SK-N-SH (cell line): ENCODE measurements around the gene MAPK1. TPM values are rescaled to one million over a fixed set of nuclear protein-coding genes. Genes with fewer than 3 reads are reported as not detected.

Experiments used
- CTCF ChIA-PET: fragments of 300-600, 350-600 bp; formaldehyde crosslinking; extraction: SDS; loops from one replicate; lab custom pipeline; 2021; lab: Yijun Ruan, JAX
- POLR2A ChIA-PET: fragments of 350-600 bp; sonication (Branson Sonifier 250); formaldehyde crosslinking; extraction: SDS; loops from one replicate; lab custom pipeline; 2020; ENCODE audit warnings: antibody characterized with exemption, inconsistent platforms; lab: Yijun Ruan, JAX
- DNase-seq: peaks from one replicate; pipeline ENCODE4 v3.0.0; 2012
- H2AFZ ChIP-seq: fragments of 200-600 bp; sonication (generic); 2 replicates; pipeline ENCODE4 v1.8.1; 2016; ENCODE audit warnings: antibody characterized with exemption, mild to moderate bottlenecking, low read depth
- H3F3A ChIP-seq: fragments of 200-600 bp; sonication (generic); replicated peaks from 2 replicates; pipeline ENCODE3; 2016; ENCODE audit warnings: antibody characterized with exemption, mild to moderate bottlenecking; ENCODE audit not compliant: insufficient read depth
- H3K27ac ChIP-seq, 2 experiments: fragments of 200-500 bp in 1 of 2; fragments of 200-600 bp in 1 of 2; sonication (Bioruptor generic) in 1 of 2; sonication (generic), shearing (Covaris generic) in 1 of 2; 2 replicates each; pipeline versions ENCODE4 v1.5.1 to v1.6.1; 2014 to 2016; ENCODE audit warnings: low read depth in 2 of 2, inconsistent platforms in 1 of 2, low read length in 1 of 2, mild to moderate bottlenecking in 1 of 2, mixed read lengths in 1 of 2
- H3K27me3 ChIP-seq: fragments of 200-600 bp; sonication (generic), shearing (Covaris generic); 2 replicates; pipeline ENCODE4 v1.6.1; 2016; ENCODE audit warnings: mixed run types; ENCODE audit not compliant: insufficient read depth
- H3K36me3 ChIP-seq, 2 experiments: fragments of 200-500 bp in 1 of 2; fragments of 200-600 bp in 1 of 2; sonication (Bioruptor generic) in 1 of 2; sonication (generic) in 1 of 2; replicated peaks in 1 of 2; 2 replicates each; pipeline versions ENCODE3 to v1.5.1; 2014 to 2016; ENCODE audit warnings: low read length in 1 of 2, mild to moderate bottlenecking in 1 of 2; ENCODE audit not compliant: insufficient read depth in 2 of 2, control insufficient read depth in 1 of 2
- H3K4me1 ChIP-seq, 2 experiments: fragments of 200-500 bp in 1 of 2; fragments of 200-600 bp in 1 of 2; sonication (Bioruptor generic) in 1 of 2; sonication (generic), shearing (Covaris generic) in 1 of 2; 2 replicates each; pipeline versions ENCODE4 v1.5.1 to v1.6.1; 2014 to 2016; ENCODE audit warnings: low read depth in 1 of 2, low read length in 1 of 2, mixed run types in 1 of 2; ENCODE audit not compliant: insufficient read depth in 2 of 2, control insufficient read depth in 1 of 2
- H3K4me2 ChIP-seq: fragments of 200-600 bp; sonication (generic), shearing (Covaris generic); 2 replicates; pipeline ENCODE4 v1.6.1; 2017; ENCODE audit warnings: mixed run types
- H3K4me3 ChIP-seq, 2 experiments: fragments of 200-500 bp in 1 of 2; fragments of 200-600 bp in 1 of 2; sonication (Bioruptor generic) in 1 of 2; sonication (generic), shearing (Covaris generic) in 1 of 2; 2 replicates each; pipeline versions ENCODE4 v1.5.1 to v1.8.1; 2014 to 2016; ENCODE audit warnings: low read depth in 2 of 2, inconsistent platforms in 1 of 2, low read length in 1 of 2, mild to moderate bottlenecking in 1 of 2, mixed read lengths in 1 of 2, moderate library complexity in 1 of 2
- H3K79me2 ChIP-seq: fragments of 200-600 bp; sonication (generic); 2 replicates; pipeline ENCODE4 v1.8.1; 2017; ENCODE audit warnings: mild to moderate bottlenecking; ENCODE audit not compliant: insufficient read depth
- H3K9ac ChIP-seq: fragments of 200-600 bp; sonication (generic); 2 replicates; pipeline ENCODE4 v1.6.1; 2017; ENCODE audit warnings: mixed run types
- H3K9me2 ChIP-seq: fragments of 200-600 bp; sonication (generic); 2 replicates; pipeline ENCODE4 v1.6.1; 2017; ENCODE audit warnings: mixed run types
- H3K9me3 ChIP-seq: fragments of 200-600 bp; sonication (generic); 2 replicates; pipeline ENCODE4 v1.6.1; 2017; ENCODE audit warnings: mixed run types, mild to moderate bottlenecking, moderate library complexity
- H4K20me1 ChIP-seq: fragments of 200-600 bp; sonication (generic); 2 replicates; pipeline ENCODE4 v1.6.1; 2017; ENCODE audit warnings: mild to moderate bottlenecking, mixed run types; ENCODE audit not compliant: insufficient read depth
- CTCF ChIP-seq: fragments of 200-600 bp; sonication (generic); IDR thresholded peaks from 2 replicates; pipeline ENCODE4 v1.6.1; 2017; ENCODE audit warnings: antibody characterized with exemption, mild to moderate bottlenecking, moderate library complexity
- FOXM1 ChIP-seq: IDR thresholded peaks from 2 replicates; pipeline ENCODE4 v1.4.0; 2012; ENCODE audit warnings: low read depth, mild to moderate bottlenecking
- GABPA ChIP-seq: IDR thresholded peaks from 2 replicates; pipeline ENCODE4 v1.4.0; 2012; ENCODE audit warnings: low read depth, mild to moderate bottlenecking
- MAX ChIP-seq: IDR thresholded peaks from 2 replicates; pipeline ENCODE4 v1.4.0; 2012; ENCODE audit warnings: low read depth
- MXI1 ChIP-seq: IDR thresholded peaks from 2 replicates; pipeline ENCODE4 v1.6.1; 2012; ENCODE audit warnings: mild to moderate bottlenecking, low read depth, low read length, improper control_type of control experiment
- PBX3 ChIP-seq: IDR thresholded peaks from 2 replicates; pipeline ENCODE4; 2012
- POLR2AphosphoS5 ChIP-seq: IDR thresholded peaks from 2 replicates; pipeline ENCODE4 v1.6.1; 2012; ENCODE audit warnings: low read depth, low read length
- RAD21 ChIP-seq: IDR thresholded peaks from 2 replicates; pipeline ENCODE4 v1.6.1; 2012; ENCODE audit warnings: mild to moderate bottlenecking, low read length
- RCOR1 ChIP-seq: fragments of 150-350 bp; IDR thresholded peaks from 2 replicates; pipeline ENCODE4 v1.6.1; 2017; ENCODE audit warnings: antibody characterized with exemption, low read length
- RFX5 ChIP-seq: IDR thresholded peaks from 2 replicates; pipeline ENCODE4 v1.6.1; 2012; ENCODE audit warnings: mild to moderate bottlenecking, improper control_type of control experiment, low read length
- RXRA ChIP-seq: IDR thresholded peaks from 2 replicates; pipeline ENCODE4 v1.4.0; 2012; ENCODE audit warnings: low read depth, mild to moderate bottlenecking, borderline replicate concordance
- SMC3 ChIP-seq: IDR thresholded peaks from 2 replicates; pipeline ENCODE4 v1.6.1; 2012; ENCODE audit warnings: low read depth, low read length, improper control_type of control experiment
- TAF1 ChIP-seq: IDR thresholded peaks from 2 replicates; pipeline ENCODE4 v1.6.1; 2012; ENCODE audit warnings: low read depth, mild to moderate bottlenecking, low read length, moderate library complexity, borderline replicate concordance
- TCF12 ChIP-seq: IDR thresholded peaks from 2 replicates; pipeline ENCODE4 v1.4.0; 2012
- USF1 ChIP-seq: IDR thresholded peaks from 2 replicates; pipeline ENCODE4 v1.4.0; 2012; ENCODE audit warnings: low read depth, borderline replicate concordance
- ZBTB33 ChIP-seq: IDR thresholded peaks from 2 replicates; pipeline ENCODE4 v1.4.0; 2012; ENCODE audit warnings: low read depth, borderline replicate concordance
- WGBS: methylation state at CpG from one replicate; pipeline ENCODE4 v1.1.6; 2017; ENCODE audit warnings: low lambda C conversion rate; 5-methylcytosine and 5-hydroxymethylcytosine counted together
- polyA plus RNA-seq, 3 experiments: library from polyadenylated mRNA; depleted of rRNA; stranded (reverse); fragments of >200 nt; gene quantifications; 2 replicates each; pipeline ENCODE4 v1.2.3, GENCODE V29; 2012

The MAPK1 gene
- polyA plus RNA-seq, 1 of the 3 experiments (the other 2 are of a cell fraction), result 25.6 TPM

GRCh38 chr22:21760640-21761039, 106.8 kb downstream of the MAPK1 start:
- Histone ChIP-seq H3K9me3 (no peaks in the 10 kb centered on the region), H3K27ac (no peak overlapping the region), H3K36me3 (peaks cover 35 to 55% of the 10 kb centered on the region in 2 experiments), H3K4me1 (peaks cover 0 to 7% of the 10 kb centered on the region in 2 experiments; a peak in 1 of 4 replicates), H3K4me2 (no peak overlapping the region), H3K9ac (no peak overlapping the region), H3K9me2 (no peaks in the 10 kb centered on the region), H3K4me3 (no peak overlapping the region), H3K79me2 (no peaks in the 10 kb centered on the region), H3K27me3 (no peaks in the 10 kb centered on the region), H3F3A (peaks cover 29% of the 10 kb centered on the region), H2AFZ (no peak overlapping the region), H4K20me1 (no peaks in the 10 kb centered on the region)
- ChIA-PET CTCF (interaction anchor here (0.6 kb wide), 1 partner anchor 9 kb away, joined by 3 read pairs; no protein-coding TSS in a partner anchor), POLR2A (no interaction called here)
- TF ChIP-seq RFX5 (no peak), SMC3 (no peak), RCOR1 (no peak), GABPA (no peak), POLR2AphosphoS5 (no peak), RAD21 (no peak), MAX (no peak), CTCF (no peak), FOXM1 (no peak), MXI1 (no peak), RXRA (no peak), ZBTB33 (no peak), USF1 (no peak), TCF12 (no peak), TAF1 (no peak), PBX3 (no peak)
- 80% methylated on average over 2 of the region's 2 CpGs for WGBS
- DNase-seq, result no peak
